T-helper 2 cell treated with Interferon-gamma antibody and Interleukin-4, amounts not matched to agents 100 ng/mL and 5 ng/mL, for 36 hours (primary cell): Measurements from ENCODE around the gene SPART. TPM values are rescaled to one million over a fixed set of nuclear protein-coding genes. Genes with fewer than 3 reads are reported as not detected.
"Not testable (repeated sequence)": the region's sequence is repeated elsewhere in the genome, so short reads cannot be mapped to it uniquely, and the experiment has no call there.

Experiments used
- intact Hi-C: fragments of 100-400 bp; cut with micrococcal nuclease; formaldehyde crosslinking; loops from one replicate; pipeline ENCODE4 v1.15.1; 2023
- total RNA-seq: library from RNA; stranded (reverse); gene quantifications from 2 replicates; pipeline ENCODE4 v1.2.3, GENCODE V29; 2022

SPART gene
- total RNA-seq, 1 donor from 2014 or later: 25.9 TPM

- intact Hi-C loops: no loop called here
Observed at GRCh38 chr13:36323408-36323807, 22.8 kb downstream of the SPART start.

GRCh38 chr13:36319793-36320192, 26.4 kb downstream of the SPART start:
- intact Hi-C loops: not testable (repeated sequence)

- intact Hi-C loops: no loop called here
Observed at GRCh38 chr13:36313047-36313969, 32.9 kb downstream of the SPART start.

GRCh38 chr13:36310417-36311108, 35.6 kb downstream of the SPART start:
- intact Hi-C loops: no loop called here

GRCh38 chr13:36302289-36302688, 43.9 kb downstream of the SPART start:
- intact Hi-C loops: no loop called here

GRCh38 chr13:36299469-36299868, 46.7 kb downstream of the SPART start:
- intact Hi-C loops: not testable (repeated sequence)

GRCh38 chr13:36298535-36299068, 47.6 kb downstream of the SPART start:
- intact Hi-C loops: no loop called here

GRCh38 chr13:36297366-36298338, 48.5 kb downstream of the SPART start, which contains the start of gene CCDC169:
CCDC169 (minus strand) TSS chr13:36297814; CDS start chr13:36297719, 95 bp downstream.
- intact Hi-C loops: loop anchor here (1.0 kb wide), 1 partner anchor 48 kb away; no protein-coding TSS in a partner anchor

- intact Hi-C loops: no loop called here
Observed at GRCh38 chr13:36294096-36294495, 52.1 kb downstream of the SPART start.

GRCh38 chr13:36293497-36293896, 52.7 kb downstream of the SPART start:
- intact Hi-C loops: no loop called here

GRCh38 chr13:36288794-36289391, 57.3 kb downstream of the SPART start:
- intact Hi-C loops: no loop called here

GRCh38 chr13:36286006-36286405, 60.2 kb downstream of the SPART start:
- intact Hi-C loops: no loop called here

GRCh38 chr13:36282821-36283432, 63.3 kb downstream of the SPART start:
- intact Hi-C loops: loop anchor here (1.0 to 5.0 kb wide), 4 partner anchors 64 to 454 kb away; partner anchors contain the start of gene SPART

- intact Hi-C loops: no loop called here
Observed at GRCh38 chr13:36275190-36276002, 70.8 kb downstream of the SPART start.

GRCh38 chr13:36273431-36273830, 72.8 kb downstream of the SPART start:
- intact Hi-C loops: no loop called here

GRCh38 chr13:36261976-36262375, 84.2 kb downstream of the SPART start:
- intact Hi-C loops: no loop called here

- intact Hi-C loops: no loop called here
Observed at GRCh38 chr13:36261011-36261410, 85.2 kb downstream of the SPART start.

GRCh38 chr13:36259361-36260137, 86.6 kb downstream of the SPART start:
- intact Hi-C loops: no loop called here
